Loucy (cell line): ENCODE data around the gene AKNA.

Source experiments
- CTCF ChIP-seq: fragments of 200-600 bp; sonication (generic); conservative IDR thresholded peaks from 2 replicates; pipeline ENCODE4 v1.5.1; 2014; ENCODE audit warnings: mild to moderate bottlenecking, antibody characterized with exemption, low read length
- EZH2phosphoT487 ChIP-seq: fragments of 200-600 bp; IDR thresholded peaks from 2 replicates; pipeline ENCODE4 v1.6.1; 2018; ENCODE audit warnings: antibody characterized with exemption, mild to moderate bottlenecking, moderate library complexity, borderline replicate concordance

- TF ChIP-seq CTCF (no peak), EZH2phosphoT487 (no peak)
These were observed 16.7 kb upstream of the AKNA start for GRCh38 chr9:114404531-114404930.
